ENCODE data around the gene TK2. TPM values are rescaled to one million over a fixed set of nuclear protein-coding genes. Genes with fewer than 3 reads are reported as not detected.

TK2 gene
- total RNA-seq, 4 donors from 2014 or later: 15.7 to 20.6 (median 16.6) TPM

- in situ Hi-C loops (cut with MboI; ENCODE audit: low pct_ligation_motif_present in 1 of 4, low pct_unique_long_range_greater_than_20kb in 1 of 4, low sequenced_read_pairs in 3 of 4) (no loop called here), intact Hi-C loops (cut with DNase I; ENCODE audit: low total_unique reads) (no loop called here)
- Histone ChIP-seq H3K36me3 (no peaks in the 10 kb centered on the region), H3K27ac (no peak overlapping the region), H3K4me1 (no peaks in the 10 kb centered on the region), H3K4me3 (no peak overlapping the region), H3K9me3 (no peaks in the 10 kb centered on the region), H3K27me3 (peaks cover 49% of the 10 kb centered on the region)
- no peak for DNase-seq
- TF ChIP-seq POLR2A (IDR thresholded peaks at IDR 0.05) (no peak), POLR2AphosphoS5 (IDR thresholded peaks at IDR 0.05) (no peak), EP300 (IDR thresholded peaks at IDR 0.05; ENCODE audit: low read depth) (no peak), CTCF (IDR thresholded peaks at IDR 0.05) (no peak)
- 41% methylated on average over 5 of the region's 5 CpGs; no CpG with 5 or more reads in 1 of the 2 donors for WGBS, 2 donors (ENCODE audit: low coverage in 1 of 2)
Observed at GRCh38 chr16:66459878-66460277, 90.0 kb downstream of the TK2 start.

- WGBS, 2 donors (ENCODE audit: low coverage in 1 of 2): 77% methylated on average over 7 of the region's 7 CpGs; no CpG with 5 or more reads in 1 of the 2 donors
- H3K9me3 ChIP-seq: no peaks in the 10 kb centered on the region
- no peak for DNase-seq
- in situ Hi-C loops (cut with MboI; ENCODE audit: low pct_ligation_motif_present in 1 of 4, low pct_unique_long_range_greater_than_20kb in 1 of 4, low sequenced_read_pairs in 3 of 4) (no loop called here), intact Hi-C loops (cut with DNase I; ENCODE audit: low total_unique reads) (no loop called here)
- H3K36me3 ChIP-seq: no peaks in the 10 kb centered on the region
- no peaks in the 10 kb centered on the region for H3K4me1 ChIP-seq
- no peak overlapping the region for H3K4me3 ChIP-seq
- H3K27me3 ChIP-seq: peaks cover 38% of the 10 kb centered on the region
- H3K27ac ChIP-seq: no peak overlapping the region
- TF ChIP-seq POLR2AphosphoS5 (IDR thresholded peaks at IDR 0.05) (no peak), POLR2A (IDR thresholded peaks at IDR 0.05) (no peak), EP300 (IDR thresholded peaks at IDR 0.05; ENCODE audit: low read depth) (no peak), CTCF (IDR thresholded peaks at IDR 0.05) (no peak)
Observed at GRCh38 chr16:66458853-66459252, 91.1 kb downstream of the TK2 start.

- no peak for TF ChIP-seq EP300 (IDR thresholded peaks at IDR 0.05; ENCODE audit: low read depth)
- TF ChIP-seq POLR2AphosphoS5 (IDR thresholded peaks at IDR 0.05): no peak
- no peak for TF ChIP-seq POLR2A (IDR thresholded peaks at IDR 0.05)
- WGBS, 2 donors (ENCODE audit: low coverage in 1 of 2): 91% methylated on average over 5 of the region's 5 CpGs; no CpG with 5 or more reads in 1 of the 2 donors
- Histone ChIP-seq H3K27me3 (peaks cover 34% of the 10 kb centered on the region), H3K9me3 (no peaks in the 10 kb centered on the region), H3K4me1 (no peaks in the 10 kb centered on the region), H3K27ac (no peak overlapping the region), H3K4me3 (no peak overlapping the region), H3K36me3 (no peaks in the 10 kb centered on the region)
- DNase-seq: no peak
- intact Hi-C loops (cut with DNase I; ENCODE audit: low total_unique reads): no loop called here
- in situ Hi-C loops (cut with MboI; ENCODE audit: low pct_ligation_motif_present in 1 of 4, low pct_unique_long_range_greater_than_20kb in 1 of 4, low sequenced_read_pairs in 3 of 4): no loop called here
Observed at GRCh38 chr16:66458292-66458691, 91.6 kb downstream of the TK2 start.

Small RNA genes within 50 kb of the gene (small RNA-seq; reads per million reads assigned to genes)
- 0 reads per million in 4 donors for gene CKLF-CMTM1

Other genes with a start within 250 kb of the TK2 start
- gene CDH5, start 183.4 kb downstream of the TK2 start, total RNA-seq: 10 to 100 TPM in 1 of 4 donors, 1 to 10 TPM in 3; 6.0 to 18.1 (median 6.8) TPM
- gene BEAN1, start 122.8 kb downstream of the TK2 start, total RNA-seq: under 1 TPM in 1 of 4 donors, not detected in 3; 0.40 TPM
- gene CKLF, start 2.5 kb upstream of the TK2 start, total RNA-seq: 100 to 1,000 TPM in 1 of 4 donors, 10 to 100 TPM in 3; 25.3 to 108 (median 39.1) TPM
- 10 to 100 TPM in 1 of 4 donors, 1 to 10 TPM in 2, not detected in 1; 2.0 to 34.2 (median 4.0) TPM for gene CMTM1, start 16.3 kb upstream of the TK2 start, total RNA-seq
- gene CMTM2, start 29.3 kb upstream of the TK2 start, total RNA-seq: under 1 TPM in 1 of 4 donors, not detected in 3; 0.48 TPM
- 10 to 100 TPM in 1 of 4 donors, 1 to 10 TPM in 2, not detected in 1; 2.4 to 11.6 (median 6.1) TPM for gene CMTM3, start 54.6 kb upstream of the TK2 start, total RNA-seq
- 100 to 1,000 TPM in 3 of 4 donors, 10 to 100 TPM in 1; 77.0 to 167 (median 163) TPM for gene CMTM4, start 146.6 kb upstream of the TK2 start, total RNA-seq
- gene DYNC1LI2, start 201.5 kb upstream of the TK2 start, total RNA-seq: 100 to 1,000 TPM; 199 to 393 (median 284) TPM

Data from transverse colon (tissue), 4 donors.